Measurements from ENCODE around the gene RFC4.

DNA sequence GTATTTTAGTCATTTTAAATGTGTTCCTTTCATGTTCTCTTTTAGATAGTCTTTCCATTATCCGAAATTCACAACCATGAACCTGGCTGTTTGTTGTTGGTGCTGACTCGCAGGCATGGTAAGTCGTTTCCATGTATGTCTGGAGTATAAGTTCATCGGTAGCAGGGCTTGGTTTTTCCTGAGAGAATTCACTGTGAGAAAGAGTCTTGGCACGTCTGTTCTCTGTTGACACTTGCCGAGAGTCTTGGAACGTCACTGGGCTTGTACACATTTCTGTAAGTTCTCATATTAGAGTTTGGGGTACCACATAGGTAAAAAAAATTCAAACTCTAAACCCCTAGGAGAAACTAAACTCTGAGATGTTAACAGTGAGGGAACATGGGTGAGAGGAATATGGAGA is 52.3 kb downstream of the RFC4 start:
- TF ChIP-seq, protein P1, sequence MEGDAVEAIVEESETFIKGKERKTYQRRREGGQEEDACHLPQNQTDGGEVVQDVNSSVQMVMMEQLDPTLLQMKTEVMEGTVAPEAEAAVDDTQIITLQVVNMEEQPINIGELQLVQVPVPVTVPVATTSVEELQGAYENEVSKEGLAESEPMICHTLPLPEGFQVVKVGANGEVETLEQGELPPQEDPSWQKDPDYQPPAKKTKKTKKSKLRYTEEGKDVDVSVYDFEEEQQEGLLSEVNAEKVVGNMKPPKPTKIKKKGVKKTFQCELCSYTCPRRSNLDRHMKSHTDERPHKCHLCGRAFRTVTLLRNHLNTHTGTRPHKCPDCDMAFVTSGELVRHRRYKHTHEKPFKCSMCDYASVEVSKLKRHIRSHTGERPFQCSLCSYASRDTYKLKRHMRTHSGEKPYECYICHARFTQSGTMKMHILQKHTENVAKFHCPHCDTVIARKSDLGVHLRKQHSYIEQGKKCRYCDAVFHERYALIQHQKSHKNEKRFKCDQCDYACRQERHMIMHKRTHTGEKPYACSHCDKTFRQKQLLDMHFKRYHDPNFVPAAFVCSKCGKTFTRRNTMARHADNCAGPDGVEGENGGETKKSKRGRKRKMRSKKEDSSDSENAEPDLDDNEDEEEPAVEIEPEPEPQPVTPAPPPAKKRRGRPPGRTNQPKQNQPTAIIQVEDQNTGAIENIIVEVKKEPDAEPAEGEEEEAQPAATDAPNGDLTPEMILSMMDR (CRISPR knock-in tag; IDR thresholded peaks at IDR 0.05) = no peak
- TF ChIP-seq, protein P2, sequence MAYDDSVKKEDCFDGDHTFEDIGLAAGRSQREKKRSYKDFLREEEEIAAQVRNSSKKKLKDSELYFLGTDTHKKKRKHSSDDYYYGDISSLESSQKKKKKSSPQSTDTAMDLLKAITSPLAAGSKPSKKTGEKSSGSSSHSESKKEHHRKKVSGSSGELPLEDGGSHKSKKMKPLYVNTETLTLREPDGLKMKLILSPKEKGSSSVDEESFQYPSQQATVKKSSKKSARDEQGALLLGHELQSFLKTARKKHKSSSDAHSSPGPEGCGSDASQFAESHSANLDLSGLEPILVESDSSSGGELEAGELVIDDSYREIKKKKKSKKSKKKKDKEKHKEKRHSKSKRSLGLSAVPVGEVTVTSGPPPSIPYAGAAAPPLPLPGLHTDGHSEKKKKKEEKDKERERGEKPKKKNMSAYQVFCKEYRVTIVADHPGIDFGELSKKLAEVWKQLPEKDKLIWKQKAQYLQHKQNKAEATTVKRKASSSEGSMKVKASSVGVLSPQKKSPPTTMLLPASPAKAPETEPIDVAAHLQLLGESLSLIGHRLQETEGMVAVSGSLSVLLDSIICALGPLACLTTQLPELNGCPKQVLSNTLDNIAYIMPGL (CRISPR knock-in tag; IDR thresholded peaks at IDR 0.05; ENCODE audit: borderline replicate concordance in 1 of 2, low read depth in 1 of 2) = no peak
- TF ChIP-seq, protein P3, sequence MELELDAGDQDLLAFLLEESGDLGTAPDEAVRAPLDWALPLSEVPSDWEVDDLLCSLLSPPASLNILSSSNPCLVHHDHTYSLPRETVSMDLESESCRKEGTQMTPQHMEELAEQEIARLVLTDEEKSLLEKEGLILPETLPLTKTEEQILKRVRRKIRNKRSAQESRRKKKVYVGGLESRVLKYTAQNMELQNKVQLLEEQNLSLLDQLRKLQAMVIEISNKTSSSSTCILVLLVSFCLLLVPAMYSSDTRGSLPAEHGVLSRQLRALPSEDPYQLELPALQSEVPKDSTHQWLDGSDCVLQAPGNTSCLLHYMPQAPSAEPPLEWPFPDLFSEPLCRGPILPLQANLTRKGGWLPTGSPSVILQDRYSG (CRISPR knock-in tag; IDR thresholded peaks at IDR 0.05) = no peak
- TF ChIP-seq POLR2A (IDR thresholded peaks at IDR 0.05; ENCODE audit: insufficient read depth in 1 of 2, low read depth in 2 of 2, low read length in 2 of 2) = no peak
- TF ChIP-seq, protein P4, sequence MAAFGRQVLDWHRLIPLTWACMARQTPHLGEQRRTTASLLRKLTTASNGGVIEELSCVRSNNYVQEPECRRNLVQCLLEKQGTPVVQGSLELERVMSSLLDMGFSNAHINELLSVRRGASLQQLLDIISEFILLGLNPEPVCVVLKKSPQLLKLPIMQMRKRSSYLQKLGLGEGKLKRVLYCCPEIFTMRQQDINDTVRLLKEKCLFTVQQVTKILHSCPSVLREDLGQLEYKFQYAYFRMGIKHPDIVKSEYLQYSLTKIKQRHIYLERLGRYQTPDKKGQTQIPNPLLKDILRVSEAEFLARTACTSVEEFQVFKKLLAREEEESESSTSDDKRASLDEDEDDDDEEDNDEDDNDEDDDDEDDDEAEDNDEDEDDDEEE (CRISPR knock-in tag; IDR thresholded peaks at IDR 0.05) = no peak
- TF ChIP-seq ELF4 (CRISPR knock-in tag; IDR thresholded peaks at IDR 0.05; ENCODE audit: borderline replicate concordance) = no peak
- TF ChIP-seq, protein P5, sequence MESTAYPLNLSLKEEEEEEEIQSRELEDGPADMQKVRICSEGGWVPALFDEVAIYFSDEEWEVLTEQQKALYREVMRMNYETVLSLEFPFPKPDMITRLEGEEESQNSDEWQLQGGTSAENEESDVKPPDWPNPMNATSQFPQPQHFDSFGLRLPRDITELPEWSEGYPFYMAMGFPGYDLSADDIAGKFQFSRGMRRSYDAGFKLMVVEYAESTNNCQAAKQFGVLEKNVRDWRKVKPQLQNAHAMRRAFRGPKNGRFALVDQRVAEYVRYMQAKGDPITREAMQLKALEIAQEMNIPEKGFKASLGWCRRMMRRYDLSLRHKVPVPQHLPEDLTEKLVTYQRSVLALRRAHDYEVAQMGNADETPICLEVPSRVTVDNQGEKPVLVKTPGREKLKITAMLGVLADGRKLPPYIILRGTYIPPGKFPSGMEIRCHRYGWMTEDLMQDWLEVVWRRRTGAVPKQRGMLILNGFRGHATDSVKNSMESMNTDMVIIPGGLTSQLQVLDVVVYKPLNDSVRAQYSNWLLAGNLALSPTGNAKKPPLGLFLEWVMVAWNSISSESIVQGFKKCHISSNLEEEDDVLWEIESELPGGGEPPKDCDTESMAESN (CRISPR knock-in tag; conservative IDR thresholded peaks at IDR 0.05) = no peak
- no peak for TF ChIP-seq RAD51 (IDR thresholded peaks at IDR 0.05; ENCODE audit: borderline replicate concordance)
- TF ChIP-seq, protein P6, sequence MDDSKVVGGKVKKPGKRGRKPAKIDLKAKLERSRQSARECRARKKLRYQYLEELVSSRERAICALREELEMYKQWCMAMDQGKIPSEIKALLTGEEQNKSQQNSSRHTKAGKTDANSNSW (CRISPR knock-in tag; IDR thresholded peaks at IDR 0.05; ENCODE audit: borderline replicate concordance) = no peak
- TF ChIP-seq ATF7 (IDR thresholded peaks at IDR 0.05) = no peak
- no peak for TF ChIP-seq ATF7 (CRISPR knock-in tag; IDR thresholded peaks at IDR 0.05)

Measured in HepG2 (cell line).